Kidney epithelial cell (primary cell): ENCODE measurements around the gene LETMD1. TPM values are rescaled to one million over a fixed set of nuclear protein-coding genes. Genes with fewer than 3 reads are reported as not detected.

Experiments
- DNase-seq: peaks from one replicate; pipeline ENCODE4 v3.0.0-alpha.2; 2010; ENCODE audit warnings: low read depth
- H3K27me3 ChIP-seq: 2 replicates; pipeline ENCODE4 v1.6.0; 2011; ENCODE audit warnings: low read length; ENCODE audit not compliant: control insufficient read depth, insufficient read depth
- H3K36me3 ChIP-seq: 2 replicates; pipeline ENCODE4 v1.5.1; 2011; ENCODE audit warnings: low read length; ENCODE audit not compliant: control insufficient read depth, insufficient read depth
- H3K4me3 ChIP-seq: 2 replicates; pipeline ENCODE4 v1.5.1; 2011; ENCODE audit warnings: low read depth, mild to moderate bottlenecking, control low read depth, low read length
- total RNA-seq: library from RNA; depleted of rRNA; stranded (reverse); fragments of >200 nt; gene quantifications from 2 replicates; pipeline ENCODE4 v1.2.3, GENCODE V29; 2015
- TF ChIP-seq, protein P1 (sequence below): IDR thresholded peaks from 2 replicates; pipeline ENCODE4 v1.5.1; 2011; ENCODE audit warnings: mild to moderate bottlenecking, moderate library complexity, low read length, control low read depth, inconsistent platforms; ENCODE audit not compliant: insufficient read depth, poor library complexity, severe bottlenecking

Gene LETMD1
- total RNA-seq, 1 donor from 2014 or later, result 37.9 TPM

DNA sequence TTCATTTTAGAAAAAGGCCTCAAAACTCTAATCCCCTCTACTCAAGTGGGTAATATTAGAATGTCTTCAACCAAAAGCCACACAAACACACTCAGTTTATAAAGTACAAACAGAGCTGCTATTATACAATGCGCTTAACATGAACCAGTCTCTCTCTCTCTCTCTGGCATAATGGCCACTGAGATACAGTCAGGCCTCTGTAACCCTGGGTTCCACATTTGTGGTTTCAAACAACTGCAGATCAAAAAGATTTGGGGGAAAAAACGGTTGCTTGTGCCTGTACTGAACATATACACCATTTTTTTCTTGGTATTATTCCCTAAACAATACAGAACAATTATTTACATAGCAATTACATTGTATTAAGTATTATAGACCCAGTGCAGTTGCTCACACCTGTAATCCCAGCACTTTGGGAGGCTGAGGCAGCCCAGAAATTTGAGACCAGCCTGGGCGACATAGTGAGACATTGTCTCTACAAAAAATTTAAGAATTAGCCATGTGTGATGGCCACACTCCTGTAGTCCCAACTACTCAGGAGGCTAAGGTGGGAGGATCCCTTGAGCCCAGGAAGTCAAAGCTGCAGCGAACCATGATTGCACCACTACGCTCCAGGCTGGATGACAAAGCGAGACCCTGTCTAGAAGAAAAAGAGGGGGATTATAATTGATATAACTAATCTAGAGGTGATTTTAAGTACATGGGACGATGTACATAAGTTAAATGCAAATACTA lies 27.5 kb upstream of the LETMD1 start:
- DNase-seq, result no peak
- TF ChIP-seq, protein P1, sequence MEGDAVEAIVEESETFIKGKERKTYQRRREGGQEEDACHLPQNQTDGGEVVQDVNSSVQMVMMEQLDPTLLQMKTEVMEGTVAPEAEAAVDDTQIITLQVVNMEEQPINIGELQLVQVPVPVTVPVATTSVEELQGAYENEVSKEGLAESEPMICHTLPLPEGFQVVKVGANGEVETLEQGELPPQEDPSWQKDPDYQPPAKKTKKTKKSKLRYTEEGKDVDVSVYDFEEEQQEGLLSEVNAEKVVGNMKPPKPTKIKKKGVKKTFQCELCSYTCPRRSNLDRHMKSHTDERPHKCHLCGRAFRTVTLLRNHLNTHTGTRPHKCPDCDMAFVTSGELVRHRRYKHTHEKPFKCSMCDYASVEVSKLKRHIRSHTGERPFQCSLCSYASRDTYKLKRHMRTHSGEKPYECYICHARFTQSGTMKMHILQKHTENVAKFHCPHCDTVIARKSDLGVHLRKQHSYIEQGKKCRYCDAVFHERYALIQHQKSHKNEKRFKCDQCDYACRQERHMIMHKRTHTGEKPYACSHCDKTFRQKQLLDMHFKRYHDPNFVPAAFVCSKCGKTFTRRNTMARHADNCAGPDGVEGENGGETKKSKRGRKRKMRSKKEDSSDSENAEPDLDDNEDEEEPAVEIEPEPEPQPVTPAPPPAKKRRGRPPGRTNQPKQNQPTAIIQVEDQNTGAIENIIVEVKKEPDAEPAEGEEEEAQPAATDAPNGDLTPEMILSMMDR, result no peak
- H3K27me3 ChIP-seq, result no peaks in the 10 kb centered on the region
- H3K4me3 ChIP-seq, result no peak overlapping the region
- no peaks in the 10 kb centered on the region for H3K36me3 ChIP-seq

GRCh38 chr12:51021694-51022093 lies 26.4 kb upstream of the LETMD1 start:
- DNase-seq, result no peak
- no peaks in the 10 kb centered on the region for H3K36me3 ChIP-seq
- no peaks in the 10 kb centered on the region for H3K27me3 ChIP-seq
- TF ChIP-seq, protein P1, result no peak
- H3K4me3 ChIP-seq, result no peak overlapping the region

DNA sequence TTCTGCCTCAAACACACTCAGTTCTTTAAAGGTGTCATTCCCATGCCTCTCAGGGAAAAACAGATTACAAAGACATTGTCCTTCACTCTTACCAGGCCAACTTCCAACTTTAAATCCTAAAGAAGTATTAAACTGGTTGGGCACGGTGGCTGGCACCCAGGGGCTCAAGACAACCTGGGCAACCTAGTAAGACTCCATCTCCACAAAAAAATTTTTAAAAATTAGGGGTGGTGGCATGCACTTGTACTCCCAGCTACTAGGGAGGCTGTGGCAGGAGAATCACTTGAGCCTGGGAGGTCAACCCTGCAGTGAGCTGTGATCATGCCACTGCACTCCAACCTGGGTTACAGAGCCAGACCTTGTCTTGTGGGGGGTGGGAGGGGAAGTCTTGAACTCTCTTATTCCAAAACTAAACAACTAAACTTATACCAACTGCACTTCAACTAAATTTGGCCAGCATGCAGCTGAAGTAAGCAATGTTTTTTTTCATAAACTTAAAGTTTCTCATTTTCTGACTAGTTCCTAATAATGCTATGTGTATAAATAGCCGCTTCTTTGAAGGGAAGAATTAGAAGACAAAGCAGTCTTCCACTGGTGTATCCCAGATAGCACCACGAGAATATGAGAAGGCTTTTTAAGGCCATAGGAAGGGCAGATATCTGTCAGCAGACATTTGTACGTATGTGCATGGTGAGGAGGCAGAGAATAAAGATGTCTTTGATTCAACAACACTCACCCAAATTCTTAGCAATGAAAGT lies 24.3 kb upstream of the LETMD1 start:
- peak overlapping the region; percentile 83 for H3K4me3 ChIP-seq
- no peak for DNase-seq
- TF ChIP-seq, protein P1, result no peak
- H3K27me3 ChIP-seq, result no peaks in the 10 kb centered on the region
- no peaks in the 10 kb centered on the region for H3K36me3 ChIP-seq

GRCh38 chr12:51025338-51025835 lies 22.7 kb upstream of the LETMD1 start:
- Histone ChIP-seq H3K27me3 (no peaks in the 10 kb centered on the region), H3K36me3 (no peaks in the 10 kb centered on the region), H3K4me3 (peak overlapping the region; percentile 83)
- no peak for DNase-seq
- TF ChIP-seq, protein P1, result no peak

DNA sequence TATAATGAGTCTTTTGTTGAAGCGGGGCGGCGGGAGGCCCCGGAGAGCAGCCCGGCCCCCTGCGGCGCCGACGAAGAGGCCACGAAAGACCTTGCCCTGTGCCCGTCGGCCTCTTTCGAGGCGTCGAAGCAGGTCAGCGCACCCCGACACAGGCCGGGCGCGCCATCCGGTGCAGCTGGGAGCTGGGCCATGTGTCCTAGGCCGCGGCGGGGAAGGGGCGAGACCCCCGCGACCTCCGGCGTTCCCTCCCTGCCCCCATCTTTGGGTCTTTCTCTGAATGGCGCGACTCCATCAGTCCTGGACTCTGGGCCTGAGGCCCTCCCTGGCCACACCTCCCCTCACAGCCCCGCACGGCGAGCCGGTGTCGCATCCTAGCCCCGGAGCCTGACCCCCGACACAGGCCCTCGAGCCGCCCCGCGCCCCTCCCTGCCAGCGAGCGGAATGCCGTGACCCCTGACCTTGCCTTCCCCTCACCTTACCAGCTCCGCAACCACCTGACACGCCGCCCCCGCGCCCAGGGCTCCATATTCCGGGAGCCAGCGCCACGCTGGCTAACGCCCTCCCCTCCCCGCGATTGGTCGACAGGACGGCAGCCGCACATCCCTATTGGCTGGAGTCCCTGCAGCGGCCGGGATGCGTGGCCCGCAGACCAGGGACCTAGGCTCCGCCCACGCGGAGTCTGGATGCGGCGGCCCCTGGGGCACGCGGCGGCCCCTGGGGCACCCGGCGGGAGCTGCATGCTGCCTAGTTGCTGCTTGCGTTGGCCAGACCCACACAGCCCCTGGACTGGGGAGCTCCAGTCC lies 22.1 kb upstream of the LETMD1 start, which contains the start of gene SLC11A2:
Gene SLC11A2, minus strand, starts transcription at position 549 of the 803 bp plus-strand sequence. CDS start 15,656 bp downstream, outside the sequence.
- DNase-seq, result peak; percentile 75
- H3K36me3 ChIP-seq, result no peaks in the 10 kb centered on the region
- peak within 1 kb of the TSS; percentile 83 for H3K4me3 ChIP-seq
- no peaks in the 10 kb centered on the region for H3K27me3 ChIP-seq
- TF ChIP-seq, protein P1, result no peak
